MCF 10A (cell line): ENCODE results near the gene TNFAIP8. TPM values are rescaled to one million over a fixed set of nuclear protein-coding genes. Genes with fewer than 3 reads are reported as not detected.

Experiments used
- BruUV-seq: library from RNA; stranded (reverse); fragments of 400-500 nt; replicated peaks from 2 replicates; lab custom pipeline; 2021; lab: Mats Ljungman, UMichigan
- CTCF ChIA-PET: fragments of 300-600 bp; sonication (Branson Sonifier 250); formaldehyde crosslinking; extraction: SDS; loops from one replicate; lab custom pipeline; 2021; ENCODE audit warnings: antibody characterized with exemption, inconsistent platforms; lab: Yijun Ruan, JAX
- POLR2A ChIA-PET: fragments of 300-600, 350-650 bp; sonication (Branson Sonifier 250); formaldehyde crosslinking; extraction: SDS; loops from one replicate; lab custom pipeline; 2020; ENCODE audit warnings: antibody characterized with exemption, inconsistent platforms; lab: Yijun Ruan, JAX
- DNase-seq: peaks from one replicate; pipeline ENCODE4 v3.0.0-alpha.2; 2018; ENCODE audit not compliant: unreplicated experiment
- H3K27ac Mint-ChIP-seq: one replicate; pipeline ENCODE4 v1.8.0; 2022; ENCODE audit warnings: mild to moderate bottlenecking, low read depth, mixed read lengths; ENCODE audit not compliant: unreplicated experiment
- H3K27me3 Mint-ChIP-seq: one replicate; pipeline ENCODE4 v1.8.0; 2022; ENCODE audit warnings: mixed read lengths; ENCODE audit not compliant: insufficient read depth, unreplicated experiment
- H3K36me3 Mint-ChIP-seq: one replicate; pipeline ENCODE4 v1.8.0; 2022; ENCODE audit warnings: mild to moderate bottlenecking, moderate library complexity, mixed read lengths; ENCODE audit not compliant: insufficient read depth, unreplicated experiment
- H3K4me1 Mint-ChIP-seq: one replicate; pipeline ENCODE4 v1.8.0; 2022; ENCODE audit warnings: mixed read lengths; ENCODE audit not compliant: insufficient read depth, unreplicated experiment
- H3K4me3 Mint-ChIP-seq: one replicate; pipeline ENCODE4 v1.8.0; 2022; ENCODE audit warnings: mild to moderate bottlenecking, moderate library complexity, mixed read lengths; ENCODE audit not compliant: unreplicated experiment
- H3K9me3 Mint-ChIP-seq: one replicate; pipeline ENCODE4 v1.8.0; 2022; ENCODE audit warnings: mixed read lengths; ENCODE audit not compliant: unreplicated experiment
- intact Hi-C: fragments of 100-400 bp; cut with micrococcal nuclease; formaldehyde crosslinking; loops from 2 replicates; pipeline ENCODE4 v1.14.1; 2022
- total RNA-seq: library from RNA; stranded (reverse); gene quantifications from 2 replicates; pipeline ENCODE4 v1.2.3, GENCODE V29; 2022
- TF ChIP-seq, protein P1 (sequence below): fragments of 200-600 bp; IDR thresholded peaks from one replicate; pipeline ENCODE4 v1.8.0; 2022; ENCODE audit warnings: antibody characterized with exemption, mild to moderate bottlenecking; ENCODE audit not compliant: unreplicated experiment

The TNFAIP8 gene
- total RNA-seq, 1 experiment from 2014 or later: 16.2 TPM

DNA sequence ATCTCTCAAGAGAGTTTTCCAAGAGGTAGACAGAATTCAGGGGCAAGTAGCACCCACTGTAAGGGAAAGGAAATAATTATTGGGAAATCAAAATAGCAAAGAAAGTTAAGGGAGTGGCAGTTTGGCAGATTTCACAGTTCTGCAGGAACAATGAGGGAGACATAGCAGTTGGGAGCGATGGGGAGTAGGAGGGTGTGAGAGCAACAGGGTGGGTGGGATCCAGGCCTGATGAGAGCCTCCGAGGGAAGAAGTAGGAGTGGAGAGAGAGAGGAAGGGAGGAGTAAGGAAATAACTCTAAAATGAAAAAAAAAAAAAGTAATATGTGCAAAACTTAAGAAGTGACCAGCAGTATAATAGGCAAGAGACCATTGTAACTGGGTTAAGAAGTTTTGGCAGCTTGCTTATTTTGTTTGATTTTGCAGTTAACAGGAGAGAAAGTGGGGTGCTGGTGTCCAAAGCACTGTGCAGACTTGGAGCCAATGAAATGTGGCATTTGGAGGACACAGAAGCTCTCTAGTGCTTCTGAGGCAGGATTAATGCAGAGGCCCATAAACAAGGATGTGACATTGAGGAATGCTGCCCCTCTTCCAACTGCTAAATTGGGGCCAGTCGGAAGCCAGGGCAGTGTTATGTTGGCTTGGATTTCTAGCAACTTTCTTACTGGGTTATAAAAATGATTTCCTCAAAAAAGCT, 10.2 kb downstream of the TNFAIP8 start:
- peak overlapping the region; percentile 90 for H3K27ac Mint-ChIP-seq
- H3K4me3 Mint-ChIP-seq: peak overlapping the region; percentile 14
- ChIA-PET CTCF (interaction anchor here (0.6 to 9.4 kb wide), 12 partner anchors 10 to 378 kb away, joined by 3 to 132 read pairs (median 5); partner anchors contain the start of genes DTWD2 and TNFAIP8), POLR2A (interaction anchor here (0.6 to 21.8 kb wide), 15 partner anchors 10 to 1098 kb away, joined by 3 to 492 read pairs (median 10); partner anchors contain the start of gene TNFAIP8)
- DNase-seq: peak; percentile 76
- no peaks in the 10 kb centered on the region for H3K9me3 Mint-ChIP-seq
- no TSS peak for BruUV-seq
- peaks cover 64% of the 10 kb centered on the region for H3K4me1 Mint-ChIP-seq
- TF ChIP-seq, protein P1, sequence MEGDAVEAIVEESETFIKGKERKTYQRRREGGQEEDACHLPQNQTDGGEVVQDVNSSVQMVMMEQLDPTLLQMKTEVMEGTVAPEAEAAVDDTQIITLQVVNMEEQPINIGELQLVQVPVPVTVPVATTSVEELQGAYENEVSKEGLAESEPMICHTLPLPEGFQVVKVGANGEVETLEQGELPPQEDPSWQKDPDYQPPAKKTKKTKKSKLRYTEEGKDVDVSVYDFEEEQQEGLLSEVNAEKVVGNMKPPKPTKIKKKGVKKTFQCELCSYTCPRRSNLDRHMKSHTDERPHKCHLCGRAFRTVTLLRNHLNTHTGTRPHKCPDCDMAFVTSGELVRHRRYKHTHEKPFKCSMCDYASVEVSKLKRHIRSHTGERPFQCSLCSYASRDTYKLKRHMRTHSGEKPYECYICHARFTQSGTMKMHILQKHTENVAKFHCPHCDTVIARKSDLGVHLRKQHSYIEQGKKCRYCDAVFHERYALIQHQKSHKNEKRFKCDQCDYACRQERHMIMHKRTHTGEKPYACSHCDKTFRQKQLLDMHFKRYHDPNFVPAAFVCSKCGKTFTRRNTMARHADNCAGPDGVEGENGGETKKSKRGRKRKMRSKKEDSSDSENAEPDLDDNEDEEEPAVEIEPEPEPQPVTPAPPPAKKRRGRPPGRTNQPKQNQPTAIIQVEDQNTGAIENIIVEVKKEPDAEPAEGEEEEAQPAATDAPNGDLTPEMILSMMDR: no peak
- intact Hi-C loops: no loop called here
- H3K27me3 Mint-ChIP-seq: no peaks in the 10 kb centered on the region
- H3K36me3 Mint-ChIP-seq: peaks cover 34% of the 10 kb centered on the region

DNA sequence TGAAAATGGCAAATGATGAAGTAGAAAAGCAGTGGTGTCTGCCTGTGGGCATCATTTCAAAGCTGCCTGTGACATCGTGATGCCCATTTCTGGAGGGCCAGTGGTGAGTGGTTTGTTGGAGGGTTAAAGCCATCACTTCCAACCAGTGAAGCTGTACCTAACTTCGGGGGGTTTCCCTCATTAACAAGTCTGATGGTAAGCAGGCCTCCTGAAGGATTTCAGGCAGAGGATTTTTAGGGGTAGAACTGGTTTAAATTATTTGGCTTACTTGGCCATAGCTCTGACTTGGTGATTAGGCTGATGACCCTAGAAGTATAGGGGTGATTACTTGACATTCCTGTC, 10.7 kb downstream of the TNFAIP8 start:
- intact Hi-C loops: no loop called here
- no peaks in the 10 kb centered on the region for H3K9me3 Mint-ChIP-seq
- BruUV-seq: no TSS peak
- DNase-seq: no peak
- peak overlapping the region; percentile 14 for H3K4me3 Mint-ChIP-seq
- CTCF ChIA-PET: interaction anchor here (0.6 to 9.4 kb wide), 14 partner anchors 10 to 424 kb away, joined by 3 to 132 read pairs (median 5); partner anchors contain the start of genes DTWD2 and TNFAIP8
- H3K36me3 Mint-ChIP-seq: peaks cover 34% of the 10 kb centered on the region
- TF ChIP-seq, protein P1: no peak
- H3K27ac Mint-ChIP-seq: peak overlapping the region; percentile 90
- POLR2A ChIA-PET: interaction anchor here (0.6 to 21.8 kb wide), 15 partner anchors 10 to 800 kb away, joined by 3 to 492 read pairs (median 10); partner anchors contain the start of gene TNFAIP8
- H3K27me3 Mint-ChIP-seq: no peaks in the 10 kb centered on the region
- peaks cover 59% of the 10 kb centered on the region for H3K4me1 Mint-ChIP-seq

DNA sequence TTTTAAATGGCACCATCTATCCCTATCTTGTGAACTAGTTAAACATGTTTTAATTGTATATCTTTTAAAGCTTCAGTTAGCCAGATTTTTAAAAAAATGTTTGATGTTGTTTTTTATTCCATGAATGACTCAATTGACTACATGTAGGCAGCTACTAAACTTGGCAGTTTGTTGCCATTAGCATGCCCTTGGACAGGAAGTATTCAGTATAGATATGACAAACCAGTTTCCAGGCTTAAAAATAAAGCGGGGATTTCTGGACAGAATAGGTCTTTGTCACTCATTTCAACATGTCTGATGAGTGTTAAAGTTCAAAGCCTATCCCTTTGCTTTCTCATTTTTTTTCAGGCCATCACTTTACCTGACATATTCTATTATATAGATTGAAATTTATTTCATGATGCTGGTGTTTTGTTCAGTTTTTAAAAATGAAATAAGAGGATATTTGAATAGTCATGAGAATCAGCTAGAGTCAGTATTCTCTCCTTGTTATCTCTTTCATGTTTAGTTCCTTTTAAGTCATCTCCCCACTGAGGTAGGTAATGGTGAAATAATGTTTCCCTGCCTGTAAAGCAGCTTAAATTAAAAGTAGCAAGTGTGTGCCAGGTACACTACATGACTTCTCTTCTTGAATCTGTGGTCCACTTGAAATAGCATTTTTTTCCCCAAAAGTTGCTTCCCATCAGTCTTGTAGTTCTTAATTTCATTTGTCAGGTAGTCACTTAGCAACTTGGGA, 11.9 kb downstream of the TNFAIP8 start:
- Mint-ChIP-seq H3K27me3 (no peaks in the 10 kb centered on the region), H3K36me3 (peaks cover 32% of the 10 kb centered on the region), H3K4me1 (peaks cover 47% of the 10 kb centered on the region), H3K9me3 (no peaks in the 10 kb centered on the region), H3K4me3 (peak overlapping the region; percentile 45), H3K27ac (peak overlapping the region; percentile 90)
- CTCF ChIA-PET: interaction anchor here (0.7 to 9.4 kb wide), 4 partner anchors 11 to 43 kb away, joined by 5 to 132 read pairs (median 8); no protein-coding TSS in a partner anchor
- POLR2A ChIA-PET: interaction anchor here (0.7 to 21.8 kb wide), 13 partner anchors 11 to 297 kb away, joined by 3 to 492 read pairs (median 10); partner anchors contain the start of genes DMXL1 and TNFAIP8
- DNase-seq: peak; percentile 81
- BruUV-seq: no TSS peak
- intact Hi-C loops: no loop called here
- TF ChIP-seq, protein P1: no peak
